HCT116 (cell line): Measurements from ENCODE around the gene DOK6.

Experiments
- CTCF ChIP-seq, 3 experiments: fragments of 200-600 bp in 1 of 3; sonication (generic) in 1 of 3; IDR thresholded peaks in 2 of 3; conservative IDR thresholded peaks in 1 of 3; 2 replicates each; pipeline ENCODE4 v1.5.1; 2012 to 2017; ENCODE audit warnings: low read depth in 2 of 3, low read length in 2 of 3, antibody characterized with exemption in 1 of 3, borderline replicate concordance in 1 of 3, control low read depth in 1 of 3, mild to moderate bottlenecking in 1 of 3, mixed read lengths in 1 of 3, mixed run types in 1 of 3, moderate library complexity in 1 of 3; ENCODE audit not compliant: insufficient read depth in 1 of 3
- POLR2A ChIP-seq: IDR thresholded peaks from 2 replicates; pipeline ENCODE4 v1.7.0; 2011; ENCODE audit warnings: borderline replicate concordance; ENCODE audit not compliant: insufficient read depth, insufficient read length; ENCODE audit errors: extremely low read depth

- TF ChIP-seq POLR2A = no peak
- no peak for TF ChIP-seq CTCF (IDR thresholded peaks at IDR 0.05 in 2 of 3, conservative IDR thresholded peaks at IDR 0.05 in 1 of 3; ENCODE audit: borderline replicate concordance in 1 of 3, insufficient read depth in 1 of 3, low read depth in 2 of 3, low read length in 2 of 3)
Measured at GRCh38 chr18:69626643-69627242, 226.1 kb downstream of the DOK6 start.
